ENCODE measurements around the gene PPP2R5D. TPM values are rescaled to one million over a fixed set of nuclear protein-coding genes. Genes with fewer than 3 reads are reported as not detected.

Gene PPP2R5D
- total RNA-seq, 1 experiment from 2014 or later = 53.5 TPM

DNA sequence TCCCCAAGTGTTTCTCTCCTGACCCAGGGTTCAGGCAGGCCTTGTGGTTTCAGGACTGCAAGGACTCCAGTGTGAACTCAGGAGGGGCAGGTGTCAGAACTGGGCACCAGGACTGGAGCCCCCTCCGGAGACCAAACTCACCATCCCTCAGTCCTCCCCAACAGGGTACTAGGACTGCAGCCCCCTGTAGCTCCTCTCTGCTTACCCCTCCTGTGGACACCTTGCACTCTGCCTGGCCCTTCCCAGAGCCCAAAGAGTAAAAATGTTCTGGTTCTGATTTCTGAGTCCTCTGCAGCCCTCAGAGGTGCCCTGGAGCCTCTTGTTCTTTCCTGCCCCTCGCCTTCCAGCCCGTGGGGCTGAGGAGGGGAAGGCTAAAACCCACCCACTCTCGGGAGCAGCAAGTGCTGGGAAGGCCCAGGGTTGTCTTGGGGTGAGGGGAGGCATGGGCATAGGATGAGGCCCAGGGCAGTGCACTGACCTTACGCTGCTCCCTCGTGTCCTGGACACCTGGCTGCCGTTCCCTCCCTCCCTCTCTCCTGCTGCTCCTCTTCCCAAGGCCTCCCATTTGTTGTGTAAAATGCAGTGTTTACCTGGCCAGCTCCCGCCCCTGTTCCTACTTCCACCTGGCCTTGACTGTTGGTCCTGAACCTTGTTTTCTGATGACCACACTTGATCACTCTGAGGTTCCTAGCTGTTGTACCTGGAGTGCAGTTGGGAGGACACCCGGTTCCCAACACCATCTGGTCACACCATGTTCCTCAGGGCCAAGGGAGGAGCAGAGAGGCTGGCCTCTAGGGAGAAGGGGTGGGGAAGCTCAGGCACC, 45.2 kb upstream of the PPP2R5D start:
- Histone ChIP-seq H2BK20ac (ENCODE audit: low read depth, low read length, poor library complexity, severe bottlenecking) (no peak overlapping the region), H2AK5ac (ENCODE audit: insufficient read length, low read length) (no peak overlapping the region), H3T11ph (ENCODE audit: low read length) (no peak overlapping the region), H3K79me2 (ENCODE audit: insufficient read depth, low read length) (peaks cover 4% of the 10 kb centered on the region; the same call in 1 of the 2 replicates), H3K27ac (ENCODE audit: insufficient read length, low read depth, low read length) (no peak overlapping the region), H3K23me2 (ENCODE audit: insufficient read length, low read depth, low read length, poor library complexity, severe bottlenecking) (no peaks in the 10 kb centered on the region), H2AFZ (ENCODE audit: low read length) (no peak overlapping the region), H2BK5ac (ENCODE audit: insufficient read length, low read length) (no peak overlapping the region), H3K9ac (ENCODE audit: extremely low read depth, insufficient read length, low read length) (no peak overlapping the region), H3K79me1 (ENCODE audit: insufficient read depth, low read depth, low read length, poor library complexity, severe bottlenecking) (no peaks in the 10 kb centered on the region), H3K23ac (ENCODE audit: insufficient read length, low read depth, low read length) (no peak overlapping the region), H2BK12ac (ENCODE audit: insufficient read length, low read depth, low read length) (no peak overlapping the region), H3K56ac (ENCODE audit: insufficient read length, low read depth, low read length) (no peak overlapping the region), H3K4ac (ENCODE audit: low read depth, low read length) (no peak overlapping the region), H4K8ac (replicated peaks; ENCODE audit: insufficient read length, low read depth, low read length) (no peak overlapping the region), H3K9me3 (ENCODE audit: control insufficient read depth, low read depth, low read length) (no peaks in the 10 kb centered on the region), H2BK120ac (ENCODE audit: low read depth, low read length, poor library complexity, severe bottlenecking) (no peak overlapping the region), H3K14ac (ENCODE audit: insufficient read depth, low read length) (no peak overlapping the region), H3K18ac (ENCODE audit: insufficient read length, low read depth, low read length) (no peak overlapping the region), H4K20me1 (ENCODE audit: control insufficient read depth, insufficient read depth, insufficient read length) (peaks cover 2% of the 10 kb centered on the region), H2BK15ac (ENCODE audit: low read depth, low read length) (no peak overlapping the region), H3K27me3 (ENCODE audit: insufficient read depth, low read length) (no peaks in the 10 kb centered on the region), H4K5ac (ENCODE audit: insufficient read length, low read depth, low read length) (no peak overlapping the region), H3K4me2 (ENCODE audit: insufficient read depth, insufficient read length, low read length) (no peak overlapping the region), H4K91ac (ENCODE audit: insufficient read length, low read depth, low read length) (no peak overlapping the region), H3K4me1 (ENCODE audit: insufficient read depth, low read length) (no peaks in the 10 kb centered on the region)
- WGBS (ENCODE audit: extremely low coverage, insufficient read length, low lambda C conversion rate) = no CpG with 5 or more reads among the region's 9 CpGs
- Mint-ChIP-seq H3K4me1 (peaks cover 9 to 14% of the 10 kb centered on the region in 2 experiments), H3K27me3 (ENCODE audit: low read depth) (no peaks in the 10 kb centered on the region), H3K4me3 (peak overlapping the region in 1 of 2 experiments; percentile 11; a peak in 2 of 5 replicates), H3K9me3 (no peaks in the 10 kb centered on the region; a peak in 1 of 5 replicates), H3K36me3 (ENCODE audit: insufficient read depth in 1 of 3, low read depth in 3 of 3) (peaks cover 32 to 79% (median 50%) of the 10 kb centered on the region in 3 experiments), H3K27ac (peak overlapping the region in 2 of 3 experiments; percentile 77 to 94; a peak in 6 of 7 replicates)
- TF ChIP-seq, protein P1, sequence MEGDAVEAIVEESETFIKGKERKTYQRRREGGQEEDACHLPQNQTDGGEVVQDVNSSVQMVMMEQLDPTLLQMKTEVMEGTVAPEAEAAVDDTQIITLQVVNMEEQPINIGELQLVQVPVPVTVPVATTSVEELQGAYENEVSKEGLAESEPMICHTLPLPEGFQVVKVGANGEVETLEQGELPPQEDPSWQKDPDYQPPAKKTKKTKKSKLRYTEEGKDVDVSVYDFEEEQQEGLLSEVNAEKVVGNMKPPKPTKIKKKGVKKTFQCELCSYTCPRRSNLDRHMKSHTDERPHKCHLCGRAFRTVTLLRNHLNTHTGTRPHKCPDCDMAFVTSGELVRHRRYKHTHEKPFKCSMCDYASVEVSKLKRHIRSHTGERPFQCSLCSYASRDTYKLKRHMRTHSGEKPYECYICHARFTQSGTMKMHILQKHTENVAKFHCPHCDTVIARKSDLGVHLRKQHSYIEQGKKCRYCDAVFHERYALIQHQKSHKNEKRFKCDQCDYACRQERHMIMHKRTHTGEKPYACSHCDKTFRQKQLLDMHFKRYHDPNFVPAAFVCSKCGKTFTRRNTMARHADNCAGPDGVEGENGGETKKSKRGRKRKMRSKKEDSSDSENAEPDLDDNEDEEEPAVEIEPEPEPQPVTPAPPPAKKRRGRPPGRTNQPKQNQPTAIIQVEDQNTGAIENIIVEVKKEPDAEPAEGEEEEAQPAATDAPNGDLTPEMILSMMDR (conservative IDR thresholded peaks at IDR 0.05) = no peak
- peak; percentile 36 for DNase-seq

Measured in H9 (cell line).